Activated B cell treated with CpG ODN at 0.5 μM for 24 hours (primary cell): ENCODE measurements around the gene JUNB. TPM values are rescaled to one million over a fixed set of nuclear protein-coding genes. Genes with fewer than 3 reads are reported as not detected.
"Not testable (repeated sequence)": the region's sequence is repeated elsewhere in the genome, so short reads cannot be mapped to it uniquely, and the experiment has no call there.

Source experiments
- ATAC-seq: fragments of 200-7000 bp; cut with Tn5 transposase; one replicate; pipeline ENCODE4 v1.10.0; 2021; ENCODE audit warnings: low read depth, mild to moderate bottlenecking, moderate library complexity
- CTCF ChIA-PET: fragments of 350-600 bp; sonication (Branson Sonifier 250); formaldehyde crosslinking; loops from one replicate; lab custom pipeline; 2021; ENCODE audit warnings: antibody characterized with exemption; lab: Charles Lee
- POLR2A ChIA-PET: fragments of 350-600 bp; sonication (Branson Sonifier 250); formaldehyde crosslinking; loops from one replicate; lab custom pipeline; 2021; ENCODE audit warnings: antibody characterized with exemption; lab: Charles Lee
- DNase-seq: peaks from one replicate; pipeline ENCODE4 v3.0.0; 2022
- H3K27ac Mint-ChIP-seq: one replicate; pipeline ENCODE4 v1.8.0; 2020; ENCODE audit warnings: mixed read lengths
- H3K27me3 Mint-ChIP-seq: one replicate; pipeline ENCODE4 v1.8.0; 2021; ENCODE audit warnings: mixed read lengths
- H3K36me3 Mint-ChIP-seq: one replicate; pipeline ENCODE4 v1.8.0; 2021; ENCODE audit warnings: low read depth, mixed read lengths
- H3K4me1 Mint-ChIP-seq: one replicate; pipeline ENCODE4 v1.8.0; 2021; ENCODE audit warnings: mixed read lengths
- H3K4me3 Mint-ChIP-seq: one replicate; pipeline ENCODE4 v1.8.0; 2020; ENCODE audit warnings: mild to moderate bottlenecking, mixed read lengths
- H3K9me3 Mint-ChIP-seq: one replicate; pipeline ENCODE4 v1.8.0; 2020; ENCODE audit warnings: mixed read lengths
- CTCF ChIP-seq: fragments of 200-600 bp; IDR thresholded peaks from one replicate; pipeline ENCODE4 v1.8.0; 2022; ENCODE audit warnings: antibody characterized with exemption, mild to moderate bottlenecking
- intact Hi-C: fragments of 100-400 bp; cut with micrococcal nuclease; formaldehyde crosslinking; loops from one replicate; pipeline ENCODE4 v1.15.1; 2024
- total RNA-seq: library from RNA; stranded (reverse); gene quantifications from 2 replicates; pipeline ENCODE4 v1.2.3, GENCODE V29; 2022

Gene JUNB
- total RNA-seq, 1 donor from 2014 or later: 132 TPM

GRCh38 chr19:12804051-12804450, 12.8 kb downstream of the JUNB start:
- Mint-ChIP-seq H3K4me3 (no peak overlapping the region), H3K9me3 (no peaks in the 10 kb centered on the region), H3K27me3 (peaks cover 5% of the 10 kb centered on the region), H3K4me1 (peaks cover 31% of the 10 kb centered on the region), H3K36me3 (peaks cover 7% of the 10 kb centered on the region), H3K27ac (no peak overlapping the region)
- intact Hi-C loops: no loop called here
- TF ChIP-seq CTCF: no peak
- DNase-seq (no peak), ATAC-seq (no peak)
- ChIA-PET CTCF (interaction anchor here (1.0 kb wide), 1 partner anchor 43 kb away, joined by 3 read pairs; no protein-coding TSS in a partner anchor), POLR2A (interaction anchor here (0.6 to 0.8 kb wide), 3 partner anchors 11 to 879 kb away, joined by 5 to 11 read pairs (median 10); partner anchors contain the start of gene ZNF700)

DNA sequence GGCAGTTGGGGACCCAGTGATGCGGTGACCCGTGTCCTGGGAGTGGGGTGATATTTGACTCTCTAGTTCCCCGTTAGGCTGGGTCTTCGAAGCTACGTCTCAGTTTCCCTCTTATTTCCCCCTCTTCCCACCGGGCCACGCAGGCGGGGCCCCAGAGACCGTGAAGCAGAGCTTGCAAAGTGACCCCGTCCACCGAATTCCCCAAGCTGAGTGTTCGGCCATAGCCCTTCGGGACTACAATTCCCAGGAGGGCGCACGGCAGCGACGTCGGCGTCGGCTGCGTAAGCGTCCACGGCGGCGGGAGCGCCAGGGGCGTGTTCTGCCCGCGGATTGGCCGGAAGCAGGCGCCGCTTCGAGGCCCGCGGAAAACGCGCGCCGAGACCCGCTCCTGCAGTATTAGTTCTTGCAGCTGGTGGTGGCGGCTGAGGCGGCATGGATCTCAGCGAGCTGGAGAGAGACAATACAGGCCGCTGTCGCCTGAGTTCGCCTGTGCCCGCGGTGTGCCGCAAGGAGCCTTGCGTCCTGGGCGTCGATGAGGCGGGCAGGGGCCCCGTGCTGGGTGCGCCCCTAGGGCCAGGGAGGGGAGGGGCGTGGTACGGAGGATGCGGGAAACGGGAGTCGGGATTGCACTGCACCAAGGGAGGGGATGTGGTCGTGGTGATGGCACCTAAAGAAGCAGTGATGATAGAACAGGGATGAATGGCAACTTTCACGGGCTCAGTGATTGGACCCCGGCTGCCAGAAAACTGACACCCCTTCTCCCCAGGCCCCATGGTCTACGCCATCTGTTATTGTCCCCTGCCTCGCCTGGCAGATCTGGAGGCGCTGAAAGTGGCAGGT, 15.2 kb downstream of the JUNB start, which contains the start of gene RNASEH2A:
TSS of gene RNASEH2A (plus strand) at position 343 of the 840 bp plus-strand sequence. CDS start at position 433, 90 bp downstream.
- ChIA-PET POLR2A (interaction anchor here (0.6 to 1.8 kb wide), 14 partner anchors 10 to 1861 kb away, joined by 3 to 21 read pairs (median 5); partner anchors contain the start of genes GCDH, JUNB, SYCE2 and TRIR), CTCF (interaction anchor here (0.7 to 2.3 kb wide), 9 partner anchors 10 to 288 kb away, joined by 3 to 9 read pairs (median 4); no protein-coding TSS in a partner anchor)
- TF ChIP-seq CTCF: no peak
- peak; percentile 86 for DNase-seq
- peaks cover 23% of the 10 kb centered on the region for H3K4me1 Mint-ChIP-seq
- H3K27ac Mint-ChIP-seq: peak within 1 kb of the TSS; percentile 86
- H3K9me3 Mint-ChIP-seq: no peaks in the 10 kb centered on the region
- peaks cover 5% of the 10 kb centered on the region for H3K27me3 Mint-ChIP-seq
- H3K36me3 Mint-ChIP-seq: peaks cover 10% of the 10 kb centered on the region
- peak; percentile 93 for ATAC-seq
- intact Hi-C loops: loop anchor here (1.0 kb wide), 2 partner anchors 13 to 69 kb away; partner anchors contain the start of gene GET3
- peak within 1 kb of the TSS; percentile 92 for H3K4me3 Mint-ChIP-seq

DNA sequence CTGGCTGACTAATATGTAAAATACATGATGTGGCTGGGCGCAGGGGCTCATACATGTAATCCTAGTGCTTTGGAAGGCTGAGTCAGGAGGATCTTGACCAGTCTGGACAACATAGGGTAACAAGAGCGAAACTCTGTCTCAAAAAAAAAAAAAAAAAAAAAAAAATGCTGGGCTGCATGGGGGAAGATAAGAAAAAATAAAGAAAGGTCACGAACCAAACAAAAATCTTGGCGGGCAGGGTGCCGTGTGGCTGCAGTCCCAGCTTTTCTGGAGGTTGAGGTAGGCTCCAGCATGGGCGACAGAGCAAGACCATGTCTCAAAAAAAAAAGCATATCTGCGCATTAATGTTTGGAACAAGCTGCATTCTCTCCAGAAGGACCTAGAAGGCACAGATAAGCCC, 23.8 kb downstream of the JUNB start:
- intact Hi-C loops: no loop called here
- DNase-seq (no peak), ATAC-seq (no peak)
- no peaks in the 10 kb centered on the region for H3K27me3 Mint-ChIP-seq
- H3K36me3 Mint-ChIP-seq: peaks cover 23% of the 10 kb centered on the region
- no peak overlapping the region for H3K4me3 Mint-ChIP-seq
- no peaks in the 10 kb centered on the region for H3K9me3 Mint-ChIP-seq
- ChIA-PET CTCF (interaction anchor here (0.9 kb wide), 1 partner anchor 55 kb away, joined by 3 read pairs; no protein-coding TSS in a partner anchor), POLR2A (no interaction called here)
- H3K27ac Mint-ChIP-seq: no peak overlapping the region
- no peaks in the 10 kb centered on the region for H3K4me1 Mint-ChIP-seq
- TF ChIP-seq CTCF: no peak

GRCh38 chr19:12817188-12817587, 25.9 kb downstream of the JUNB start:
- CTCF ChIA-PET, H3K9me3 Mint-ChIP-seq, H3K27me3 Mint-ChIP-seq, ATAC-seq, intact Hi-C loops, H3K4me1 Mint-ChIP-seq, H3K4me3 Mint-ChIP-seq, H3K27ac Mint-ChIP-seq, DNase-seq: not testable (repeated sequence)
- peaks cover 23% of the 10 kb centered on the region for H3K36me3 Mint-ChIP-seq
- POLR2A ChIA-PET: interaction anchor here (0.7 kb wide), 1 partner anchor 125 kb away, joined by 6 read pairs; no protein-coding TSS in a partner anchor

GRCh38 chr19:12817810-12818209, 26.5 kb downstream of the JUNB start:
- CTCF ChIA-PET, H3K27ac Mint-ChIP-seq, intact Hi-C loops, ATAC-seq, H3K4me3 Mint-ChIP-seq, POLR2A ChIA-PET, H3K9me3 Mint-ChIP-seq, H3K4me1 Mint-ChIP-seq, DNase-seq, H3K27me3 Mint-ChIP-seq: not testable (repeated sequence)
- H3K36me3 Mint-ChIP-seq: peaks cover 19% of the 10 kb centered on the region

DNA sequence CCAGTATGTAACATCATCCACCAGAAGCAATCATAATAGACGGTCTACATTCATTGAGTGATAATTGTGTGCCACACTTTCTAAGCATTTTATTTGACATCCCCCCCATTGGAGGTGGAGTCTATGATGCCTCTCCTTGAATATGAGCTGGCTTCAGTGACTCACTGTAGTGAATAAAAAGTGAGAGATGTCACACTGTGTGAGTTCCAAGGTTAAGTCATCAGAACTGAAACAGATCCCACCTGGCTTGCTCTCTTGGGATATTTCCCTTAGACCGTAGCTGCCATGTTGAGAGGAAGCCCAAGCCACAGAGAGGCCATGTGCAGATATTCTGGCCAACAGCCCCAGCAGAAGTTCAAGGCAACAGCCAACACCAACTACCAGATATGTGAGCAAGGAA, 30.5 kb downstream of the JUNB start:
- ChIA-PET CTCF (no interaction called here), POLR2A (no interaction called here)
- Mint-ChIP-seq H3K4me3 (no peak overlapping the region), H3K36me3 (no peaks in the 10 kb centered on the region), H3K4me1 (peaks cover 6% of the 10 kb centered on the region), H3K27ac (no peak overlapping the region), H3K9me3 (peaks cover 3% of the 10 kb centered on the region), H3K27me3 (peaks cover 23% of the 10 kb centered on the region)
- TF ChIP-seq CTCF: no peak
- intact Hi-C loops: no loop called here
- no peak for DNase-seq
- no peak for ATAC-seq
